Effector memory CD4-positive, alpha-beta T cell (primary cell): ENCODE results near the gene AK5.

Source experiments
- DNase-seq, 3 donors: peaks; one replicate each; pipeline ENCODE4 v3.0.0-alpha.2; 2020
- H3K27ac ChIP-seq: 2 replicates; pipeline ENCODE4 v1.7.0; 2013; ENCODE audit warnings: mild to moderate bottlenecking, low read length, moderate library complexity; ENCODE audit not compliant: insufficient read depth, poor library complexity, severe bottlenecking
- H3K27me3 ChIP-seq: replicated peaks from 2 replicates; pipeline ENCODE4 v1.7.0; 2013; ENCODE audit warnings: mild to moderate bottlenecking, low read length; ENCODE audit not compliant: insufficient read depth, control insufficient read depth, poor library complexity, severe bottlenecking
- H3K36me3 ChIP-seq: 2 replicates; pipeline ENCODE4 v1.7.0; 2013; ENCODE audit warnings: mild to moderate bottlenecking, low read length, moderate library complexity; ENCODE audit not compliant: control insufficient read depth, insufficient read depth
- H3K4me1 ChIP-seq: 2 replicates; pipeline ENCODE4 v1.7.0; 2013; ENCODE audit warnings: low read length, mild to moderate bottlenecking; ENCODE audit not compliant: control insufficient read depth, insufficient read depth, poor library complexity, severe bottlenecking
- H3K4me3 ChIP-seq: 2 replicates; pipeline ENCODE4 v1.7.0; 2013; ENCODE audit warnings: low read length, low read depth, mild to moderate bottlenecking; ENCODE audit not compliant: insufficient read depth, poor library complexity, severe bottlenecking
- H3K9me3 ChIP-seq: 2 replicates; pipeline ENCODE4 v1.7.0; 2013; ENCODE audit warnings: mild to moderate bottlenecking, low read length, moderate library complexity; ENCODE audit not compliant: control insufficient read depth

AK5 gene

GRCh38 chr1:77585610-77586314, 303.9 kb downstream of the AK5 start:
- Histone ChIP-seq H3K36me3 (peaks cover 29% of the 10 kb centered on the region), H3K9me3 (no peaks in the 10 kb centered on the region), H3K4me1 (no peaks in the 10 kb centered on the region), H3K4me3 (no peak overlapping the region), H3K27me3 (no peaks in the 10 kb centered on the region), H3K27ac (no peak overlapping the region)
- DNase-seq: no peak

GRCh38 chr1:77589231-77589630, 307.4 kb downstream of the AK5 start:
- H3K4me3 ChIP-seq: no peak overlapping the region
- H3K9me3 ChIP-seq: no peaks in the 10 kb centered on the region
- no peaks in the 10 kb centered on the region for H3K27me3 ChIP-seq
- no peak for DNase-seq
- H3K36me3 ChIP-seq: peaks cover 12% of the 10 kb centered on the region
- no peaks in the 10 kb centered on the region for H3K4me1 ChIP-seq
- H3K27ac ChIP-seq: no peak overlapping the region

GRCh38 chr1:77590651-77591050, 308.8 kb downstream of the AK5 start:
- Histone ChIP-seq H3K9me3 (no peaks in the 10 kb centered on the region), H3K4me1 (no peaks in the 10 kb centered on the region), H3K27me3 (no peaks in the 10 kb centered on the region), H3K4me3 (no peak overlapping the region), H3K27ac (no peak overlapping the region), H3K36me3 (peaks cover 9% of the 10 kb centered on the region)
- no peak for DNase-seq

GRCh38 chr1:77592906-77593305, 311.1 kb downstream of the AK5 start:
- H3K36me3 ChIP-seq: peaks cover 4% of the 10 kb centered on the region
- no peaks in the 10 kb centered on the region for H3K27me3 ChIP-seq
- no peak for DNase-seq
- no peaks in the 10 kb centered on the region for H3K4me1 ChIP-seq
- H3K9me3 ChIP-seq: no peaks in the 10 kb centered on the region
- no peak overlapping the region for H3K27ac ChIP-seq
- H3K4me3 ChIP-seq: no peak overlapping the region

GRCh38 chr1:77594366-77595112, 312.7 kb downstream of the AK5 start:
- no peak overlapping the region for H3K4me3 ChIP-seq
- no peak overlapping the region for H3K27ac ChIP-seq
- DNase-seq: no peak
- H3K9me3 ChIP-seq: no peaks in the 10 kb centered on the region
- no peaks in the 10 kb centered on the region for H3K27me3 ChIP-seq
- no peaks in the 10 kb centered on the region for H3K4me1 ChIP-seq
- no peaks in the 10 kb centered on the region for H3K36me3 ChIP-seq

GRCh38 chr1:77597310-77597709, 315.5 kb downstream of the AK5 start:
- Histone ChIP-seq H3K27ac (no peak overlapping the region), H3K9me3 (no peaks in the 10 kb centered on the region), H3K4me1 (no peaks in the 10 kb centered on the region), H3K4me3 (no peak overlapping the region), H3K36me3 (no peaks in the 10 kb centered on the region), H3K27me3 (no peaks in the 10 kb centered on the region)
- DNase-seq: no peak

- Histone ChIP-seq H3K27me3 (no peaks in the 10 kb centered on the region), H3K27ac (no peak overlapping the region), H3K36me3 (no peaks in the 10 kb centered on the region), H3K9me3 (peaks cover 6% of the 10 kb centered on the region), H3K4me3 (no peak overlapping the region), H3K4me1 (no peaks in the 10 kb centered on the region)
- DNase-seq: no peak
These were observed 323.6 kb downstream of the AK5 start for GRCh38 chr1:77605246-77606026.

GRCh38 chr1:77608893-77609292, 327.1 kb downstream of the AK5 start:
- no peak overlapping the region for H3K4me3 ChIP-seq
- H3K27ac ChIP-seq: no peak overlapping the region
- DNase-seq: no peak
- no peaks in the 10 kb centered on the region for H3K27me3 ChIP-seq
- H3K9me3 ChIP-seq: peaks cover 6% of the 10 kb centered on the region
- H3K4me1 ChIP-seq: no peaks in the 10 kb centered on the region
- no peaks in the 10 kb centered on the region for H3K36me3 ChIP-seq
